NCI-H774 (cell line): ENCODE measurements around the gene SUSD1.
"Not testable (repeated sequence)": the region's sequence is repeated elsewhere in the genome, so short reads cannot be mapped to it uniquely, and the experiment has no call there.

Experiments
- DNase-seq: peaks from one replicate; lab custom pipeline; 2025; lab: John Stamatoyannopoulos, UW

The SUSD1 gene

GRCh38 chr9:112094948-112095681, 80.0 kb downstream of the SUSD1 start:
- DNase-seq = no peak

GRCh38 chr9:112094241-112094640, 80.9 kb downstream of the SUSD1 start:
- no peak for DNase-seq

- no peak for DNase-seq
Measured at GRCh38 chr9:112093870-112094216, 81.3 kb downstream of the SUSD1 start.

- DNase-seq = no peak
Measured at GRCh38 chr9:112093147-112093869, 81.8 kb downstream of the SUSD1 start.

- DNase-seq = peak; percentile 42
Measured at GRCh38 chr9:112091810-112092209, 83.3 kb downstream of the SUSD1 start.

GRCh38 chr9:112087506-112087905, 87.6 kb downstream of the SUSD1 start:
- no peak for DNase-seq

- peak; percentile 2 for DNase-seq
Measured at GRCh38 chr9:112086627-112087026, 88.5 kb downstream of the SUSD1 start.

- DNase-seq = no peak
Measured at GRCh38 chr9:112084907-112085306, 90.2 kb downstream of the SUSD1 start.

- DNase-seq = no peak
Measured at GRCh38 chr9:112084334-112084733, 90.8 kb downstream of the SUSD1 start.

GRCh38 chr9:112081918-112082729, 93.0 kb downstream of the SUSD1 start:
- no peak for DNase-seq

- DNase-seq = no peak
Measured at GRCh38 chr9:112080831-112081542, 94.1 kb downstream of the SUSD1 start.

- no peak for DNase-seq
Measured at GRCh38 chr9:112078432-112078831, 96.7 kb downstream of the SUSD1 start.

- no peak for DNase-seq
Measured at GRCh38 chr9:112076814-112077213, 98.3 kb downstream of the SUSD1 start.

GRCh38 chr9:112075009-112075378, 100.1 kb downstream of the SUSD1 start:
- no peak for DNase-seq

- peak; percentile 12 for DNase-seq
Measured at GRCh38 chr9:112074250-112075008, 100.7 kb downstream of the SUSD1 start.

- not testable (repeated sequence) for DNase-seq
Measured at GRCh38 chr9:112073639-112074173, 101.4 kb downstream of the SUSD1 start.

GRCh38 chr9:112072721-112073638, 102.1 kb downstream of the SUSD1 start:
- no peak for DNase-seq

- DNase-seq = no peak
Measured at GRCh38 chr9:112069318-112070169, 105.6 kb downstream of the SUSD1 start.
